GM12864 (cell line): ENCODE measurements around the gene TMEM147.
A peak's percentile ranks its signal among the peaks of the same experiment; 100 is the strongest.

Source experiments
- DNase-seq: peaks from one replicate; pipeline ENCODE4 v3.0.0-alpha.2; 2011; ENCODE audit warnings: low read depth
- H3K4me3 ChIP-seq: 2 replicates; pipeline ENCODE4 v1.5.1; 2011; ENCODE audit warnings: mild to moderate bottlenecking, low read depth, low read length, control low read depth
- CTCF ChIP-seq: IDR thresholded peaks from 2 replicates; pipeline ENCODE4 v1.5.1; 2011; ENCODE audit warnings: low read depth, mild to moderate bottlenecking, moderate library complexity, low read length, control low read depth, inconsistent platforms; ENCODE audit errors: missing control alignments

The TMEM147 gene

GRCh38 chr19:35546532-35546931, 1.1 kb downstream of the TMEM147 start:
- no peak for DNase-seq
- TF ChIP-seq CTCF = no peak
- H3K4me3 ChIP-seq = peak overlapping the region; percentile 80

- H3K4me3 ChIP-seq = no peak overlapping the region
- peak; percentile 78 for TF ChIP-seq CTCF
- DNase-seq = no peak
Observed at GRCh38 chr19:35549174-35549788, 3.9 kb downstream of the TMEM147 start.

- DNase-seq = no peak
- H3K4me3 ChIP-seq = no peak overlapping the region
- no peak for TF ChIP-seq CTCF
Observed at GRCh38 chr19:35549879-35550523, 4.6 kb downstream of the TMEM147 start.

GRCh38 chr19:35551091-35551810, 5.8 kb downstream of the TMEM147 start:
- DNase-seq = no peak
- H3K4me3 ChIP-seq = no peak overlapping the region
- no peak for TF ChIP-seq CTCF

GRCh38 chr19:35552534-35553384, 7.3 kb downstream of the TMEM147 start:
- no peak for TF ChIP-seq CTCF
- no peak for DNase-seq
- no peak overlapping the region for H3K4me3 ChIP-seq

GRCh38 chr19:35553385-35554000, 8.1 kb downstream of the TMEM147 start:
- H3K4me3 ChIP-seq = no peak overlapping the region
- DNase-seq = no peak
- no peak for TF ChIP-seq CTCF
